NCI-H1092 (cell line): Measurements from ENCODE around the gene GEMIN8.

Source experiments
- DNase-seq: peaks from one replicate; lab custom pipeline; 2025; lab: John Stamatoyannopoulos, UW

The GEMIN8 gene

GRCh38 chrX:14015294-14015693, 14.4 kb downstream of the GEMIN8 start:
- DNase-seq: no peak

GRCh38 chrX:14014526-14014925, 15.2 kb downstream of the GEMIN8 start:
- no peak for DNase-seq

GRCh38 chrX:14013054-14013453, 16.6 kb downstream of the GEMIN8 start:
- no peak for DNase-seq

- no peak for DNase-seq
Measured at GRCh38 chrX:14010566-14010965, 19.1 kb downstream of the GEMIN8 start.

- DNase-seq: no peak
Measured at GRCh38 chrX:14006540-14006939, 23.2 kb downstream of the GEMIN8 start.

GRCh38 chrX:14003876-14004425, 25.7 kb downstream of the GEMIN8 start:
- no peak for DNase-seq

GRCh38 chrX:14003028-14003427, 26.7 kb downstream of the GEMIN8 start:
- no peak for DNase-seq

- DNase-seq: no peak
Measured at GRCh38 chrX:13996650-13997049, 33.0 kb downstream of the GEMIN8 start.

GRCh38 chrX:13994536-13995080, 35.1 kb downstream of the GEMIN8 start:
- DNase-seq: no peak

- no peak for DNase-seq
Measured at GRCh38 chrX:13994104-13994503, 35.6 kb downstream of the GEMIN8 start.

GRCh38 chrX:13990126-13990800, 39.4 kb downstream of the GEMIN8 start:
- DNase-seq: no peak

- no peak for DNase-seq
Measured at GRCh38 chrX:13985697-13986435, 43.8 kb downstream of the GEMIN8 start.

GRCh38 chrX:13983734-13984133, 46.0 kb downstream of the GEMIN8 start:
- no peak for DNase-seq

- DNase-seq: no peak
Measured at GRCh38 chrX:13968198-13968597, 61.5 kb downstream of the GEMIN8 start.

GRCh38 chrX:13967636-13968035, 62.1 kb downstream of the GEMIN8 start:
- DNase-seq: no peak

- no peak for DNase-seq
Measured at GRCh38 chrX:13966793-13967125, 62.9 kb downstream of the GEMIN8 start.

GRCh38 chrX:13966071-13966792, 63.5 kb downstream of the GEMIN8 start:
- DNase-seq: no peak

- DNase-seq: no peak
Measured at GRCh38 chrX:13965531-13965930, 64.2 kb downstream of the GEMIN8 start.

GRCh38 chrX:13956998-13957397, 72.7 kb downstream of the GEMIN8 start:
- no peak for DNase-seq
